ENCODE results near the gene CST9. TPM values are rescaled to one million over a fixed set of nuclear protein-coding genes. Genes with fewer than 3 reads are reported as not detected.

Gene CST9
- total RNA-seq, 1 donor from 2014 or later = not detected

Other genes with a start within 250 kb of the CST9 start
- gene GZF1, start 243.7 kb downstream of the CST9 start, total RNA-seq = 15.4 TPM
- 96.5 TPM for gene NAPB, start 184.4 kb downstream of the CST9 start, total RNA-seq
- gene CSTL1, start 166.2 kb downstream of the CST9 start, total RNA-seq = not detected
- gene CST11, start 153.0 kb downstream of the CST9 start, total RNA-seq = not detected
- gene CST8, start 114.8 kb downstream of the CST9 start, total RNA-seq = not detected
- gene CST9L, start 37.4 kb downstream of the CST9 start, total RNA-seq = not detected
- gene CST3, start 32.0 kb upstream of the CST9 start, total RNA-seq = 104 TPM
- gene CST4, start 83.1 kb upstream of the CST9 start, total RNA-seq = not detected
- not detected for gene CST1, start 145.0 kb upstream of the CST9 start, total RNA-seq
- gene CST2, start 220.8 kb upstream of the CST9 start, total RNA-seq = not detected